Ovary (tissue), 9 donors: ENCODE results near the gene AVL9. TPM values are rescaled to one million over a fixed set of nuclear protein-coding genes. Genes with fewer than 3 reads are reported as not detected.
"Not testable (repeated sequence)": the region's sequence is repeated elsewhere in the genome, so short reads cannot be mapped to it uniquely, and the experiment has no call there.

Experiments used
- DNase-seq, 5 donors: peaks; one replicate each; pipeline ENCODE4 v3.0.0-alpha.2; 2019 to 2020
- H3K27ac ChIP-seq, 2 donors: fragments of 200-600 bp; one replicate each; pipeline versions ENCODE4 v1.5.1 to v1.8.0; 2019 to 2022
- H3K27me3 ChIP-seq: fragments of 200-600 bp; one replicate; pipeline ENCODE4 v1.8.0; 2022
- H3K36me3 ChIP-seq: fragments of 200-600 bp; sonication (generic); one replicate; pipeline ENCODE4 v1.5.1; 2019
- H3K4me1 ChIP-seq: one replicate; pipeline ENCODE4 v1.8.1; 2013; ENCODE audit warnings: mild to moderate bottlenecking, moderate library complexity; ENCODE audit not compliant: insufficient read depth
- H3K4me3 ChIP-seq: fragments of 200-600 bp; sonication (generic); one replicate; pipeline ENCODE4 v1.5.1; 2017
- H3K9me3 ChIP-seq, 2 donors: fragments of 200-600 bp in 1 of 2; sonication (generic) in 1 of 2; one replicate each; pipeline versions ENCODE4 v1.5.1 to v1.8.1; 2013 to 2019; ENCODE audit warnings: mild to moderate bottlenecking in 1 of 2, moderate library complexity in 1 of 2
- EP300 ChIP-seq: sonication (generic); formaldehyde crosslinking; IDR thresholded peaks from one replicate; pipeline ENCODE4 v1.6.1; 2017; ENCODE audit warnings: antibody characterized with exemption
- POLR2A ChIP-seq: fragments of 450-650 bp; IDR thresholded peaks from one replicate; pipeline ENCODE4 v1.6.1; 2017; ENCODE audit warnings: antibody characterized with exemption, mild to moderate bottlenecking, moderate library complexity
- WGBS, 3 donors: extraction: QIAGEN DNeasy Blood & Tissue Kit in 1 of 3; methylation state at CpG; one replicate each; pipeline versions ENCODE4 v1.1.5 to v1.1.7; 2013 to 2017; 5-methylcytosine and 5-hydroxymethylcytosine counted together
- intact Hi-C, 4 donors: fragments of 100-400 bp; cut with DNase I; formaldehyde crosslinking; loops; one replicate each; pipeline versions ENCODE4 v1.11.0 to v1.15.1; 2022 to 2023
- polyA plus RNA-seq, 2 donors: library from polyadenylated mRNA; stranded (reverse); fragments of 200-250 nt in 1 of 2; fragments of 350-450 nt in 1 of 2; fragmentation: Illumina TruSeq in 1 of 2; extraction: RNeasy Lipid Tissue Mini Kit (QIAGEN cat#74804) in 1 of 2; gene quantifications; one replicate each; pipeline ENCODE4 v1.2.3, GENCODE V29; 2013 to 2014
- total RNA-seq, 7 donors: library from RNA; depleted of rRNA in 2 of 7; stranded (reverse); fragments of >200 nt in 2 of 7; fragmentation: NEBNext Ultra II Directional in 3 of 7; extraction: Animal tissue kit (Norgen Biotek cat#: 25700) in 3 of 7; gene quantifications; one replicate each; pipeline versions ENCODE4 v1.1.0 to v1.2.4, GENCODE V29; 2016 to 2023
- TF ChIP-seq, protein P1 (sequence below), 3 donors: fragments of 450-650 bp in 2 of 3; fragments of 200-600 bp in 1 of 3; IDR thresholded peaks; one replicate each; pipeline versions ENCODE4 v1.5.1 to v1.8.0; 2016 to 2022; ENCODE audit warnings: antibody characterized with exemption in 3 of 3, mild to moderate bottlenecking in 1 of 3
- donor health status: DM: no; HTN: no; CAD: no; lungs with moderate emphysema.
- donor health status: DM: no; HTN: no; CAD: no.
- donor health status: Bipolar disorder and iron deficiency.
- donor health status: DM: yes; HTN: yes; CAD: no.
- donor health status: DM: no; HTN: no; CAD: no.
- donor health status: DM: yes; HTN: yes; CAD: no.

AVL9 gene
- total and polyA plus RNA-seq, 9 donors: 6.8 to 34.4 (median 25.0) TPM

DNA sequence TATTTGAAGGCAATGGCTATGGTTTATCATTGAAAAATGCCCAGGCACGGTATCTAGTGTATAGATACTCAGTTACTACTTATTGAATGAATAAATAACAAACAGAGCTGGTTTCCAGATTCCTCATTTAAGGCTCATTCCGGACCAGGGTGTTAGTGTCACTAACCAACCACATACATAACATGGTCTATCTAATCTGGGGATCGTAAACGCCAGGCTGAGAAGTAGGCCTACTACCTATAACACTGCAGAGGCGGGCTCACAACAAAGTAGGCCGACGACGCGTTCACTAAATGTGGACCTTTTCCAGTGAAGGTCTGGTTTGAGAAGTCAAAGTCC is 5.5 kb upstream of the AVL9 start:
- peak overlapping the region in 1 of 2 donors; percentile 65 for H3K27ac ChIP-seq
- no peak for TF ChIP-seq POLR2A
- no peak for TF ChIP-seq EP300
- TF ChIP-seq, protein P1, sequence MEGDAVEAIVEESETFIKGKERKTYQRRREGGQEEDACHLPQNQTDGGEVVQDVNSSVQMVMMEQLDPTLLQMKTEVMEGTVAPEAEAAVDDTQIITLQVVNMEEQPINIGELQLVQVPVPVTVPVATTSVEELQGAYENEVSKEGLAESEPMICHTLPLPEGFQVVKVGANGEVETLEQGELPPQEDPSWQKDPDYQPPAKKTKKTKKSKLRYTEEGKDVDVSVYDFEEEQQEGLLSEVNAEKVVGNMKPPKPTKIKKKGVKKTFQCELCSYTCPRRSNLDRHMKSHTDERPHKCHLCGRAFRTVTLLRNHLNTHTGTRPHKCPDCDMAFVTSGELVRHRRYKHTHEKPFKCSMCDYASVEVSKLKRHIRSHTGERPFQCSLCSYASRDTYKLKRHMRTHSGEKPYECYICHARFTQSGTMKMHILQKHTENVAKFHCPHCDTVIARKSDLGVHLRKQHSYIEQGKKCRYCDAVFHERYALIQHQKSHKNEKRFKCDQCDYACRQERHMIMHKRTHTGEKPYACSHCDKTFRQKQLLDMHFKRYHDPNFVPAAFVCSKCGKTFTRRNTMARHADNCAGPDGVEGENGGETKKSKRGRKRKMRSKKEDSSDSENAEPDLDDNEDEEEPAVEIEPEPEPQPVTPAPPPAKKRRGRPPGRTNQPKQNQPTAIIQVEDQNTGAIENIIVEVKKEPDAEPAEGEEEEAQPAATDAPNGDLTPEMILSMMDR (IDR thresholded peaks at IDR 0.05): no peak

DNA sequence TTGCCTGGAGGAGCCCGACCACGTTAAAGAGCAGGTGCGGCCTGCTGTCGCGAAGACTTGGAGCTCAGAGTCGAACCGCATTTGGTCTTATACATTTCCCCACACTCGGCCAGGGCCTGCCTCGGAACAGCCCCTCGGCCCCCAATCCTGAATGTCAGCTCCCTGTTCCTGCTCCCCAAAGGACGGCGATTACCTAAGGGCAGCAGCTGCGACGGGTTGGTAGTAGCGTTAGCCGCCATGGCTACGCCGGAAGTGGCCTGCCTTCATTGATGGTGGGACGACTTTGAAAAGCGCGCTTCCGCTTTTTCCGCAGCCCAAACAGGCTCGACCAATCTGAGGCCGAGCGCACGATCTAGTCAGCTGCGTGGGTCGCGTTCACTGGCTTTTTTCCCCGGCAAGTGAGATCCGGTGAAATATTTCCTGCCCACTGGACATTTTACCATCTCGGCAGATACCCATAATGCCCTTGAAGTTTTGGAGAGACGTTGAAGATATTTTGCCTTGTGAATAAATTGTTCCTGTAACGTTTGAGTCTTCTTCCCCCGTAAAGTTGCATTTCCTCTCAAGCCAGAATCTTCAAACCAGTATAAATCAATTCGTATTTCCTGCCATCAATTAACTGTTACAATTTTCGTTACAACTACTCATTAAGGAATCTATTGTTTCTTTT is 5.0 kb upstream of the AVL9 start, which contains the start of gene LSM5:
Gene LSM5, minus strand, starts transcription at position 254 of the 670 bp plus-strand sequence. Its CDS starts 15 bp downstream, at position 239.
- no peaks in the 10 kb centered on the region for H3K36me3 ChIP-seq
- no peaks in the 10 kb centered on the region for H3K27me3 ChIP-seq
- intact Hi-C loops: no loop called here
- 0% methylated on average over 38 of the region's 38 CpGs for WGBS, 3 donors
- TF ChIP-seq POLR2A: no peak
- TF ChIP-seq EP300: no peak
- TF ChIP-seq, protein P1 (IDR thresholded peaks at IDR 0.05): no peak
- H3K27ac ChIP-seq: peak within 1 kb of the TSS in 1 of 2 donors; percentile 65
- peak within 1 kb of the TSS; percentile 62 for H3K4me3 ChIP-seq
- peak; percentile 86 to 92 (median 88) for DNase-seq
- H3K9me3 ChIP-seq: no peaks in the 10 kb centered on the region
- peaks cover 4% of the 10 kb centered on the region for H3K4me1 ChIP-seq

More for the DNA sequence above, 5.5 kb upstream of the AVL9 start:
- H3K27me3 ChIP-seq: no peaks in the 10 kb centered on the region
- H3K9me3 ChIP-seq: no peaks in the 10 kb centered on the region
- no peak for DNase-seq
- intact Hi-C loops: no loop called here
- no peaks in the 10 kb centered on the region for H3K36me3 ChIP-seq
- peak overlapping the region; percentile 62 for H3K4me3 ChIP-seq
- peaks cover 4% of the 10 kb centered on the region for H3K4me1 ChIP-seq
- WGBS, 3 donors: 1 to 3% (median 1%) methylated on average over 9 of the region's 9 CpGs

DNA sequence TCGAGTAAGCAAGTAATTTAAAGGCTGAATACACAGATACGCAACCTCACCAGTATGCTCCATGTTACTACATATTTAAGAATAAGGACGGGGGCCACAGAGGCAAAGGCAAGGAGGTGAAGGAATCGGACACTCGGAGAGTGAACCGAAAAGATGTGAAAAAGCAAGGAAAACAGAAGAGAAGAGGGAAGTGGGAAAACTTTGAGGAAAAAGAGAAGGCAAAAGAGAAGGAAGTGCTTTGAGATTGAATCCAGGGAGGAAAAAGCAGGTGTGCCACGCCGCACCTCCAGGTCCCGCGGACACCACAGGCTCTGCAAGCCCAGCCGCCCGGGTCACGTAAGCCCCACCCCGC is 367 bp upstream of the AVL9 start:
- intact Hi-C loops: no loop called here

DNA sequence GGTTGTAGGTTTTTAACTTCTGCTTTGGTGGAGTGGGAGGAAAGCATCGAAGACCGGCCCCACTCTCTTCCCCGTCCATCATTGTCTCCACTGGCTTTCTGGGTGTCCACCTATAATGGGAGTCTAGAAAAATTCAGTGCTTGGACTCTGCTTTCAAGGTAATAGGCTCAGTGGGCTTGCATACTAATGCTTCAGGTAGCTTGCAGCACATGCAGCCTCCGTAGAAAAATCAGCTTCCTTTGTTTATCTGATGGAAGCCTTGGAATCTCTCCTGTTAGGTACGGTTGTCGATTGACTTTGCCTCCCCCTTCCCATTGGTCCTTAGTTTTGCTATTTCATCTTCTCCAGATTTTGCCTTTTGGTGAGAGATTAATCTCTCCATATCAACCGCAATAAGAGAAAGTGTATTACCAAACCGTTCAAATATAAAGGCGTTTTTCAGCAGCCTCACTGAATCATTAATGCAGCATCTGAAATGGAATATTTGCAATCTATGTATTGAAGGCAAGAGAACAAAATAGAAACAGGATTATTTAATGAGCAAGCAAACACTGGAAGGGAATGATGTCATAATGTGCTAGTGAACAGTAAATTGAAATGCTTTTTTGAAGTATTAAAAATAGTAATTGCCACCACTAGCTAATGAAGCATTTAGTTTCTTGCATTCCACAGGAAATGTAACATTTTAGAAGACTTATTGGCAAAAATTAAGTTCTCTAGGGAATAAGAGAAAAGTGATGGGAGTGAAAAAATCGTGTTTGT is 944 bp downstream of the AVL9 start:
- Histone ChIP-seq H3K9me3 (no peaks in the 10 kb centered on the region), H3K4me3 (peak overlapping the region; percentile 78), H3K36me3 (no peaks in the 10 kb centered on the region), H3K4me1 (peaks cover 2% of the 10 kb centered on the region), H3K27me3 (no peaks in the 10 kb centered on the region), H3K27ac (peak overlapping the region in 1 of 2 donors; percentile 87)
- intact Hi-C loops: no loop called here
- TF ChIP-seq, protein P1 (IDR thresholded peaks at IDR 0.05): no peak
- no peak for TF ChIP-seq POLR2A
- no peak for TF ChIP-seq EP300
- WGBS, 3 donors: 3 to 6% (median 4%) methylated on average over 10 of the region's 10 CpGs
- no peak for DNase-seq

More for the DNA sequence above, 367 bp upstream of the AVL9 start:
- WGBS, 3 donors: 0 to 1% (median 0%) methylated on average over 14 of the region's 14 CpGs
- no peaks in the 10 kb centered on the region for H3K27me3 ChIP-seq
- H3K36me3 ChIP-seq: no peaks in the 10 kb centered on the region
- TF ChIP-seq, protein P1 (IDR thresholded peaks at IDR 0.05): no peak
- no peak for TF ChIP-seq POLR2A
- TF ChIP-seq EP300: no peak
- H3K27ac ChIP-seq: peak overlapping the region in 1 of 2 donors; percentile 45
- DNase-seq: no peak
- no peaks in the 10 kb centered on the region for H3K4me1 ChIP-seq
- peak overlapping the region; percentile 78 for H3K4me3 ChIP-seq
- H3K9me3 ChIP-seq: no peaks in the 10 kb centered on the region

DNA sequence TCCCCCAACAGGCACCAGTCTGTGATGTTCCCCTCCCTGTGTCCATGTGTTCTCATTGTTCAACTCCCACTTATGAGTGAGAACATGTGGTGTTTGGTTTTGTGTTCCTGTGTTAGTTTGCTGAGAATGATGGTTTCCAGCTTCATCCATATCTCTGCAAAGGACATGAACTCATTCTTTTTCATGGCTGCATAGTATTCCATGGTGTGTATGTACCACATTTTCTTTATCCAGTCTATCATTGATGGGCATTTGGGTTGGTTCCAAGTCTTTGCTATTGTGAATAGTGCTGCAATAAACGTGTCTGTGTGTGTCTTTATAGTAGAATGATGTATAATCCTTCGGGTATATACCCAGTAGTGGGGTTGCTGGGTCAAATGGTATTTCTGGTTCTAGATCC is 4.5 kb downstream of the AVL9 start:
- WGBS, 3 donors: 93 to 99% (median 93%) methylated on average over 2 of the region's 2 CpGs
- H3K4me3 ChIP-seq, H3K4me1 ChIP-seq, H3K36me3 ChIP-seq, DNase-seq, intact Hi-C loops, H3K9me3 ChIP-seq, H3K27me3 ChIP-seq, H3K27ac ChIP-seq: not testable (repeated sequence)

DNA sequence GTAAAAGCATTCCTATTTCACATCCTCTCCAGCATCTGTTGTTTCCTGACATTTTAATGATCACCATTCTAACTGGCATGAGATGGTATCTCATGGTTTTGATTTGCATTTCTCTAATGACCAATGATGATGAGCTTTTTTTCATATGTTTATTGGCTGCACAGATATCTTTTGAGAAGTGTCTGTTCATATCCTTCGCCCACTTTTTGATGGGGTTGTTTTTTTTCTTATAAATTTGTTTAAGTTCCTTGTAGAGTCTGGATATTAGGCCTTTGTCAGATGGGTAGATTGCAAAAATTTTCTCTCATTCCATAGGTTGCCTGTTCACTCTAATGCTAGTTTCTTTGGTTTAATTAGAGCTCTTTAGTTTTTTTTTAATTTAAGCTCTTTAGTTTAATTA is 4.9 kb downstream of the AVL9 start:
- H3K9me3 ChIP-seq, DNase-seq, intact Hi-C loops, H3K4me1 ChIP-seq, H3K27ac ChIP-seq, H3K27me3 ChIP-seq, H3K4me3 ChIP-seq, H3K36me3 ChIP-seq: not testable (repeated sequence)
- 96 to 100% (median 98%) methylated on average over 1 of the region's 1 CpG for WGBS, 3 donors
